Renal cortex interstitium (tissue), 3 donors: ENCODE measurements around the gene FYB1. TPM values are rescaled to one million over a fixed set of nuclear protein-coding genes. Genes with fewer than 3 reads are reported as not detected.

Experiments
- polyA plus RNA-seq, 3 donors: library from polyadenylated mRNA; unstranded; fragments of 120-200 nt; gene quantifications; one replicate each; pipeline ENCODE4 v1.2.1, GENCODE V29; 2013; ENCODE audit not compliant: insufficient read length in 3 of 3

Gene FYB1
- polyA plus RNA-seq, 3 donors: 3.9 to 4.4 (median 4.4) TPM

Other genes with a start within 250 kb of the FYB1 start
- gene RICTOR, start 145.2 kb downstream of the FYB1 start, polyA plus RNA-seq: 10 to 100 TPM; 21.1 to 31.8 (median 26.6) TPM
- gene C9, start 144.9 kb upstream of the FYB1 start, polyA plus RNA-seq: under 1 TPM; 0.23 to 0.32 (median 0.27) TPM
- gene DAB2, start 205.4 kb upstream of the FYB1 start, polyA plus RNA-seq: 100 to 1,000 TPM; 189 to 235 (median 222) TPM